Measurements from ENCODE around the gene VPS45.

DNA sequence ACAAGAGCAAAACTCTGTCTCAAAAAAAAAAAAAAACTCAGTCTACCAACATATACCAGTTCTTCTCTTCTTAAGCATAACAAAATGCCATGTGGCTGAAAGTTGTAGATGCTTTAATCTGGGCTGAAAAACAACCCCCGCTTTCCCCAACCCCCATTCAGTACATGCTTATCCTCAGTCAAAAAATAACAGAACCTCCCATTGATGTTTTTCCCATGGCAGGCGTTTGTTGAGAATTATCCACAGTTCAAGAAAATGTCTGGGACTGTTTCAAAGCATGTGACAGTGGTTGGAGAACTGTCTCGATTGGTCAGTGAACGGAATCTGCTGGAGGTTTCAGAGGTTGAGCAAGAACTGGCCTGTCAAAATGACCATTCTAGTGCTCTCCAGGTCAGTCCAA, 14.9 kb downstream of the VPS45 start:
- TF ChIP-seq, protein P1, sequence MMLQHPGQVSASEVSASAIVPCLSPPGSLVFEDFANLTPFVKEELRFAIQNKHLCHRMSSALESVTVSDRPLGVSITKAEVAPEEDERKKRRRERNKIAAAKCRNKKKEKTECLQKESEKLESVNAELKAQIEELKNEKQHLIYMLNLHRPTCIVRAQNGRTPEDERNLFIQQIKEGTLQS (IDR thresholded peaks at IDR 0.05): no peak
- TF ChIP-seq, protein P2, sequence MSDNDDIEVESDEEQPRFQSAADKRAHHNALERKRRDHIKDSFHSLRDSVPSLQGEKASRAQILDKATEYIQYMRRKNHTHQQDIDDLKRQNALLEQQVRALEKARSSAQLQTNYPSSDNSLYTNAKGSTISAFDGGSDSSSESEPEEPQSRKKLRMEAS (IDR thresholded peaks at IDR 0.05): no peak
- TF ChIP-seq CTCF (IDR thresholded peaks at IDR 0.05; ENCODE audit: low read depth, low read length, missing input control): no peak
- no peak for TF ChIP-seq FOXA1 (IDR thresholded peaks at IDR 0.05)
- TF ChIP-seq SP1 (IDR thresholded peaks at IDR 0.05): no peak
- TF ChIP-seq EGR1 (IDR thresholded peaks at IDR 0.05; ENCODE audit: low read depth in 2 of 2): no peak
- TF ChIP-seq RXRA (IDR thresholded peaks at IDR 0.05): no peak
- TF ChIP-seq TAF1 (conservative IDR thresholded peaks at IDR 0.05): no peak
- TF ChIP-seq ZBTB33 (IDR thresholded peaks at IDR 0.05): no peak
- TF ChIP-seq, protein P3, sequence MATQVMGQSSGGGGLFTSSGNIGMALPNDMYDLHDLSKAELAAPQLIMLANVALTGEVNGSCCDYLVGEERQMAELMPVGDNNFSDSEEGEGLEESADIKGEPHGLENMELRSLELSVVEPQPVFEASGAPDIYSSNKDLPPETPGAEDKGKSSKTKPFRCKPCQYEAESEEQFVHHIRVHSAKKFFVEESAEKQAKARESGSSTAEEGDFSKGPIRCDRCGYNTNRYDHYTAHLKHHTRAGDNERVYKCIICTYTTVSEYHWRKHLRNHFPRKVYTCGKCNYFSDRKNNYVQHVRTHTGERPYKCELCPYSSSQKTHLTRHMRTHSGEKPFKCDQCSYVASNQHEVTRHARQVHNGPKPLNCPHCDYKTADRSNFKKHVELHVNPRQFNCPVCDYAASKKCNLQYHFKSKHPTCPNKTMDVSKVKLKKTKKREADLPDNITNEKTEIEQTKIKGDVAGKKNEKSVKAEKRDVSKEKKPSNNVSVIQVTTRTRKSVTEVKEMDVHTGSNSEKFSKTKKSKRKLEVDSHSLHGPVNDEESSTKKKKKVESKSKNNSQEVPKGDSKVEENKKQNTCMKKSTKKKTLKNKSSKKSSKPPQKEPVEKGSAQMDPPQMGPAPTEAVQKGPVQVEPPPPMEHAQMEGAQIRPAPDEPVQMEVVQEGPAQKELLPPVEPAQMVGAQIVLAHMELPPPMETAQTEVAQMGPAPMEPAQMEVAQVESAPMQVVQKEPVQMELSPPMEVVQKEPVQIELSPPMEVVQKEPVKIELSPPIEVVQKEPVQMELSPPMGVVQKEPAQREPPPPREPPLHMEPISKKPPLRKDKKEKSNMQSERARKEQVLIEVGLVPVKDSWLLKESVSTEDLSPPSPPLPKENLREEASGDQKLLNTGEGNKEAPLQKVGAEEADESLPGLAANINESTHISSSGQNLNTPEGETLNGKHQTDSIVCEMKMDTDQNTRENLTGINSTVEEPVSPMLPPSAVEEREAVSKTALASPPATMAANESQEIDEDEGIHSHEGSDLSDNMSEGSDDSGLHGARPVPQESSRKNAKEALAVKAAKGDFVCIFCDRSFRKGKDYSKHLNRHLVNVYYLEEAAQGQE (IDR thresholded peaks at IDR 0.05): no peak
- no peak for TF ChIP-seq YY1 (IDR thresholded peaks at IDR 0.05)
- no peak for TF ChIP-seq HNF4G (IDR thresholded peaks at IDR 0.05)
- no peak for TF ChIP-seq JUND (IDR thresholded peaks at IDR 0.05)
